ENCODE results near the gene SDS.
A peak's percentile ranks its signal among the peaks of the same experiment; 100 is the strongest.
"Not testable (repeated sequence)": the region's sequence is repeated elsewhere in the genome, so short reads cannot be mapped to it uniquely, and the experiment has no call there.

Gene SDS

GRCh38 chr12:113354192-113354591 lies 49.5 kb downstream of the SDS start:
- not testable (repeated sequence) for H3K4me3 ChIP-seq (ENCODE audit: low read length in 2 of 2); H2AFZ ChIP-seq (ENCODE audit: low read length); H3K4me1 ChIP-seq (ENCODE audit: control insufficient read depth in 2 of 2, insufficient read depth in 1 of 2, low read depth in 1 of 2, low read length in 2 of 2); H3K23ac ChIP-seq (ENCODE audit: low read depth, low read length, poor library complexity); DNase-seq (ENCODE audit: low spot score); H3K9ac ChIP-seq (ENCODE audit: low read depth, low read length, poor library complexity); H4K91ac ChIP-seq (ENCODE audit: low read depth, low read length, poor library complexity); H3K4ac ChIP-seq (ENCODE audit: low read length); H2BK5ac ChIP-seq (ENCODE audit: low read length); H3K79me1 ChIP-seq (ENCODE audit: low read depth, low read length); H2BK120ac ChIP-seq (ENCODE audit: low read depth, low read length); H4K8ac ChIP-seq (ENCODE audit: low read depth, low read length); H3K36me3 ChIP-seq (replicated peaks in 1 of 2; ENCODE audit: control insufficient read depth in 2 of 2, insufficient read depth in 2 of 2, low read length in 2 of 2); H3K14ac ChIP-seq (ENCODE audit: low read length); H2AK5ac ChIP-seq (ENCODE audit: low read depth, low read length); H3K9me3 ChIP-seq (replicated peaks in 1 of 2; ENCODE audit: control insufficient read depth in 2 of 2, insufficient read depth in 1 of 2, low read depth in 1 of 2, low read length in 2 of 2); H3K18ac ChIP-seq (ENCODE audit: low read length); H3K4me2 ChIP-seq (ENCODE audit: insufficient read depth, low read length, poor library complexity, severe bottlenecking); H3K27ac ChIP-seq (replicated peaks; ENCODE audit: low read length); H2BK15ac ChIP-seq (ENCODE audit: low read length); H2BK12ac ChIP-seq (ENCODE audit: low read length); H3K27me3 ChIP-seq (ENCODE audit: control insufficient read depth in 3 of 3, insufficient read depth in 3 of 3, low read depth in 1 of 3, low read length in 3 of 3)
- WGBS, 2 donors (ENCODE audit: extremely low coverage in 2 of 2, insufficient read length in 2 of 2, insufficient replicate concordance in 1 of 2): no CpG with 5 or more reads among the region's 7 CpGs

- Histone ChIP-seq H3K9ac (ENCODE audit: low read depth, low read length, poor library complexity) (no peak overlapping the region), H3K23ac (ENCODE audit: low read depth, low read length, poor library complexity) (no peak overlapping the region), H2BK15ac (ENCODE audit: low read length) (no peak overlapping the region), H4K91ac (ENCODE audit: low read depth, low read length, poor library complexity) (no peak overlapping the region), H3K18ac (ENCODE audit: low read length) (no peak overlapping the region), H3K4me1 (ENCODE audit: control insufficient read depth in 2 of 2, insufficient read depth in 1 of 2, low read depth in 1 of 2, low read length in 2 of 2) (peaks cover 5 to 6% of the 10 kb centered on the region in 2 donors), H3K79me1 (ENCODE audit: low read depth, low read length) (no peaks in the 10 kb centered on the region), H2AK5ac (ENCODE audit: low read depth, low read length) (no peak overlapping the region), H3K14ac (ENCODE audit: low read length) (no peak overlapping the region), H4K8ac (ENCODE audit: low read depth, low read length) (no peak overlapping the region), H2BK5ac (ENCODE audit: low read length) (no peak overlapping the region), H2AFZ (ENCODE audit: low read length) (no peak overlapping the region), H3K27me3 (ENCODE audit: control insufficient read depth in 3 of 3, insufficient read depth in 3 of 3, low read depth in 1 of 3, low read length in 3 of 3) (peaks cover 0 to 11% (median 0%) of the 10 kb centered on the region in 3 experiments), H3K27ac (replicated peaks; ENCODE audit: low read length) (no peak overlapping the region), H3K4me2 (ENCODE audit: insufficient read depth, low read length, poor library complexity, severe bottlenecking) (no peak overlapping the region), H2BK12ac (ENCODE audit: low read length) (no peak overlapping the region), H3K4ac (ENCODE audit: low read length) (no peak overlapping the region), H3K9me3 (replicated peaks in 1 of 2; ENCODE audit: control insufficient read depth in 2 of 2, insufficient read depth in 1 of 2, low read depth in 1 of 2, low read length in 2 of 2) (no peaks in the 10 kb centered on the region), H3K36me3 (replicated peaks in 1 of 2; ENCODE audit: control insufficient read depth in 2 of 2, insufficient read depth in 2 of 2, low read length in 2 of 2) (no peaks in the 10 kb centered on the region), H2BK120ac (ENCODE audit: low read depth, low read length) (no peak overlapping the region), H3K4me3 (ENCODE audit: low read length in 2 of 2) (no peak overlapping the region)
- no peak for DNase-seq (ENCODE audit: low spot score)
Measured at GRCh38 chr12:113351089-113351488, 52.6 kb downstream of the SDS start.

GRCh38 chr12:113348849-113349536 lies 54.7 kb downstream of the SDS start:
- H3K23ac ChIP-seq (ENCODE audit: low read depth, low read length, poor library complexity): no peak overlapping the region
- WGBS, 2 donors (ENCODE audit: extremely low coverage in 2 of 2, insufficient read length in 2 of 2, insufficient replicate concordance in 1 of 2): no CpG with 5 or more reads among the region's 19 CpGs
- peak overlapping the region; percentile 70 for H2AFZ ChIP-seq (ENCODE audit: low read length)
- no peak overlapping the region for H3K18ac ChIP-seq (ENCODE audit: low read length)
- peaks cover 5 to 6% of the 10 kb centered on the region in 2 donors for H3K4me1 ChIP-seq (ENCODE audit: control insufficient read depth in 2 of 2, insufficient read depth in 1 of 2, low read depth in 1 of 2, low read length in 2 of 2)
- no peaks in the 10 kb centered on the region for H3K79me1 ChIP-seq (ENCODE audit: low read depth, low read length)
- no peak overlapping the region for H3K4ac ChIP-seq (ENCODE audit: low read length)
- H4K91ac ChIP-seq (ENCODE audit: low read depth, low read length, poor library complexity): no peak overlapping the region
- no peak overlapping the region for H4K8ac ChIP-seq (ENCODE audit: low read depth, low read length)
- no peak overlapping the region for H2BK5ac ChIP-seq (ENCODE audit: low read length)
- no peaks in the 10 kb centered on the region for H3K9me3 ChIP-seq (replicated peaks in 1 of 2; ENCODE audit: control insufficient read depth in 2 of 2, insufficient read depth in 1 of 2, low read depth in 1 of 2, low read length in 2 of 2)
- no peak overlapping the region for H3K4me3 ChIP-seq (ENCODE audit: low read length in 2 of 2)
- H2AK5ac ChIP-seq (ENCODE audit: low read depth, low read length): peak overlapping the region; percentile 23
- H2BK15ac ChIP-seq (ENCODE audit: low read length): no peak overlapping the region
- H3K14ac ChIP-seq (ENCODE audit: low read length): no peak overlapping the region
- no peak for DNase-seq (ENCODE audit: low spot score)
- no peak overlapping the region for H2BK12ac ChIP-seq (ENCODE audit: low read length)
- peaks cover 0 to 11% (median 0%) of the 10 kb centered on the region in 3 experiments for H3K27me3 ChIP-seq (ENCODE audit: control insufficient read depth in 3 of 3, insufficient read depth in 3 of 3, low read depth in 1 of 3, low read length in 3 of 3)
- H2BK120ac ChIP-seq (ENCODE audit: low read depth, low read length): no peak overlapping the region
- H3K27ac ChIP-seq (replicated peaks; ENCODE audit: low read length): no peak overlapping the region
- no peak overlapping the region for H3K4me2 ChIP-seq (ENCODE audit: insufficient read depth, low read length, poor library complexity, severe bottlenecking)
- H3K36me3 ChIP-seq (replicated peaks in 1 of 2; ENCODE audit: control insufficient read depth in 2 of 2, insufficient read depth in 2 of 2, low read length in 2 of 2): no peaks in the 10 kb centered on the region
- H3K9ac ChIP-seq (ENCODE audit: low read depth, low read length, poor library complexity): no peak overlapping the region

- H3K4ac ChIP-seq (ENCODE audit: low read length): no peak overlapping the region
- H2BK12ac ChIP-seq (ENCODE audit: low read length): no peak overlapping the region
- H3K79me1 ChIP-seq (ENCODE audit: low read depth, low read length): no peaks in the 10 kb centered on the region
- no peak overlapping the region for H3K4me2 ChIP-seq (ENCODE audit: insufficient read depth, low read length, poor library complexity, severe bottlenecking)
- no peak overlapping the region for H3K27ac ChIP-seq (replicated peaks; ENCODE audit: low read length)
- no peaks in the 10 kb centered on the region for H3K36me3 ChIP-seq (replicated peaks in 1 of 2; ENCODE audit: control insufficient read depth in 2 of 2, insufficient read depth in 2 of 2, low read length in 2 of 2)
- H3K27me3 ChIP-seq (ENCODE audit: control insufficient read depth in 3 of 3, insufficient read depth in 3 of 3, low read depth in 1 of 3, low read length in 3 of 3): peaks cover 0 to 11% (median 0%) of the 10 kb centered on the region in 3 experiments
- H2AFZ ChIP-seq (ENCODE audit: low read length): no peak overlapping the region
- no peak overlapping the region for H3K9ac ChIP-seq (ENCODE audit: low read depth, low read length, poor library complexity)
- no peak for DNase-seq (ENCODE audit: low spot score)
- no peak overlapping the region for H3K23ac ChIP-seq (ENCODE audit: low read depth, low read length, poor library complexity)
- H3K18ac ChIP-seq (ENCODE audit: low read length): no peak overlapping the region
- no peak overlapping the region for H4K8ac ChIP-seq (ENCODE audit: low read depth, low read length)
- no peak overlapping the region for H4K91ac ChIP-seq (ENCODE audit: low read depth, low read length, poor library complexity)
- peaks cover 5 to 6% of the 10 kb centered on the region in 2 donors for H3K4me1 ChIP-seq (ENCODE audit: control insufficient read depth in 2 of 2, insufficient read depth in 1 of 2, low read depth in 1 of 2, low read length in 2 of 2)
- H2BK120ac ChIP-seq (ENCODE audit: low read depth, low read length): no peak overlapping the region
- no peak overlapping the region for H2BK5ac ChIP-seq (ENCODE audit: low read length)
- no CpG with 5 or more reads among the region's 2 CpGs for WGBS, 2 donors (ENCODE audit: extremely low coverage in 2 of 2, insufficient read length in 2 of 2, insufficient replicate concordance in 1 of 2)
- no peak overlapping the region for H3K14ac ChIP-seq (ENCODE audit: low read length)
- H2AK5ac ChIP-seq (ENCODE audit: low read depth, low read length): no peak overlapping the region
- no peaks in the 10 kb centered on the region for H3K9me3 ChIP-seq (replicated peaks in 1 of 2; ENCODE audit: control insufficient read depth in 2 of 2, insufficient read depth in 1 of 2, low read depth in 1 of 2, low read length in 2 of 2)
- no peak overlapping the region for H3K4me3 ChIP-seq (ENCODE audit: low read length in 2 of 2)
- no peak overlapping the region for H2BK15ac ChIP-seq (ENCODE audit: low read length)
Measured at GRCh38 chr12:113347892-113348291, 55.8 kb downstream of the SDS start.
